Naive thymus-derived CD4-positive, alpha-beta T cell (primary cell): ENCODE measurements around the gene SSMEM1. TPM values are rescaled to one million over a fixed set of nuclear protein-coding genes. Genes with fewer than 3 reads are reported as not detected.
"Not testable (repeated sequence)": the region's sequence is repeated elsewhere in the genome, so short reads cannot be mapped to it uniquely, and the experiment has no call there.

Source experiments
- ATAC-seq: fragments of 150-1000 bp; cut with Tn5 transposase; 2 replicates; pipeline ENCODE4 v1.10.0; 2021; ENCODE audit warnings: mild to moderate bottlenecking, moderate library complexity
- CTCF ChIA-PET: fragments of 350-600 bp; sonication (Branson Sonifier 250); formaldehyde crosslinking; loops from one replicate; lab custom pipeline; 2021; ENCODE audit warnings: antibody characterized with exemption; lab: Charles Lee
- POLR2A ChIA-PET: fragments of 350-600 bp; sonication (Branson Sonifier 250); formaldehyde crosslinking; loops from one replicate; lab custom pipeline; 2021; ENCODE audit warnings: antibody characterized with exemption, inconsistent platforms; lab: Charles Lee
- DNase-seq, 9 donors: peaks; one replicate each; pipeline versions ENCODE4 v3.0.0 to v3.0.0-alpha.2; 2020 to 2022; ENCODE audit warnings: mixed read lengths in 1 of 9
- H3K27ac ChIP-seq: one replicate; pipeline ENCODE4 v1.7.0; 2013; ENCODE audit warnings: mild to moderate bottlenecking, low read depth, low read length, moderate library complexity
- H3K27me3 ChIP-seq, 2 donors: one replicate each; pipeline ENCODE4 v1.7.0; 2013; ENCODE audit warnings: low read length in 2 of 2, mild to moderate bottlenecking in 2 of 2, moderate library complexity in 2 of 2; ENCODE audit not compliant: control insufficient read depth in 2 of 2, insufficient read depth in 2 of 2
- H3K36me3 ChIP-seq, 3 experiments: 1 replicate in 2 of 3; 2 replicates in 1 of 3; pipeline ENCODE4 v1.7.0; 2013; ENCODE audit warnings: low read length in 3 of 3, mild to moderate bottlenecking in 3 of 3, moderate library complexity in 1 of 3; ENCODE audit not compliant: insufficient read depth in 3 of 3, control insufficient read depth in 2 of 3
- H3K4me1 ChIP-seq, 2 donors: one replicate each; pipeline ENCODE4 v1.7.0; 2013; ENCODE audit warnings: low read length in 2 of 2, mild to moderate bottlenecking in 2 of 2, moderate library complexity in 1 of 2; ENCODE audit not compliant: control insufficient read depth in 2 of 2, insufficient read depth in 2 of 2
- H3K4me3 ChIP-seq: 2 replicates; pipeline ENCODE4 v1.7.0; 2013; ENCODE audit warnings: mild to moderate bottlenecking, low read length
- H3K9me3 ChIP-seq, 3 experiments: 1 replicate in 2 of 3; 2 replicates in 1 of 3; pipeline ENCODE4 v1.7.0; 2013; ENCODE audit warnings: low read length in 3 of 3; ENCODE audit not compliant: control insufficient read depth in 2 of 3
- H3K27ac Mint-ChIP-seq, 9 donors: one replicate each; pipeline ENCODE4 v1.8.0; 2020 to 2022; ENCODE audit warnings: mixed read lengths in 9 of 9, mild to moderate bottlenecking in 8 of 9, moderate library complexity in 5 of 9, inconsistent platforms in 2 of 9
- H3K27me3 Mint-ChIP-seq, 5 donors: one replicate each; pipeline ENCODE4 v1.8.0; 2021 to 2022; ENCODE audit warnings: mixed read lengths in 5 of 5, mild to moderate bottlenecking in 1 of 5
- H3K36me3 Mint-ChIP-seq, 5 donors: one replicate each; pipeline ENCODE4 v1.8.0; 2020 to 2022; ENCODE audit warnings: mixed read lengths in 5 of 5, mild to moderate bottlenecking in 3 of 5, inconsistent platforms in 1 of 5
- H3K4me1 Mint-ChIP-seq, 7 donors: one replicate each; pipeline ENCODE4 v1.8.0; 2020 to 2022; ENCODE audit warnings: mixed read lengths in 7 of 7, mild to moderate bottlenecking in 3 of 7, inconsistent platforms in 1 of 7
- H3K4me3 Mint-ChIP-seq, 10 donors: one replicate each; pipeline ENCODE4 v1.8.0; 2020 to 2022; ENCODE audit warnings: mild to moderate bottlenecking in 10 of 10, mixed read lengths in 10 of 10, moderate library complexity in 6 of 10, inconsistent platforms in 2 of 10
- H3K9me3 Mint-ChIP-seq, 11 donors: one replicate each; pipeline ENCODE4 v1.8.0; 2020 to 2022; ENCODE audit warnings: mixed read lengths in 11 of 11, mild to moderate bottlenecking in 4 of 11, inconsistent platforms in 1 of 11, moderate library complexity in 1 of 11
- intact Hi-C, 2 donors: fragments of 100-400 bp; cut with micrococcal nuclease; formaldehyde crosslinking; loops; one replicate each; pipeline ENCODE4 v1.15.1; 2023
- polyA plus RNA-seq, 2 donors: library from polyadenylated mRNA; unstranded; fragments of 300-500 nt; fragmentation: Illumina TruSeq; gene quantifications; one replicate each; pipeline ENCODE4 v1.2.3, GENCODE V29; 2021
- total RNA-seq, 6 experiments: library from RNA in 5 of 6; stranded (reverse) in 5 of 6; gene quantifications; 1 replicate in 5 of 6; 2 replicates in 1 of 6; pipeline ENCODE4 v1.2.3 and lab custom pipeline; 2021 to 2026

Gene SSMEM1
- total and polyA plus RNA-seq, 7 experiments from 2014 or later = not detected

DNA sequence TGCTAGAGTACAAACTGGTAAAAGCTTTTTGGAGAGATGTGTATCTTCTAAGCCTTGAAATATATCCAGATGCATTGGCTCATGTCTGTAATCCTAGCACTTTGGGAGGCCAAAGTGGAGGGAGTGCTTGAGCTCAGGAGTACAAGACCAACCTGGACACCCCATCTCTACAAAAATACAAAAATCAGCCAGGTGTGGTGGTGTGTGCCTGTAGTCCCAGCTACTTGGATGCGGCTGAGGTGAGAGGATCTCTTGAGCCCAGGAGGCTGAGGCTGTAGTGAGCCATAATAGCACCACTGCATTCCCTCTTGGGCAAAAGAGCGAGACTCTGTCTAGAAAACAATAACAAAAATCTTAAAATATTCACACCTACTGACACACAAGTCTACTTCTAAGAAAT lies 28.0 kb upstream of the SSMEM1 start:
- peaks cover 0 to 52% (median 34%) of the 10 kb centered on the region in 5 donors for H3K36me3 Mint-ChIP-seq
- CTCF ChIA-PET = no interaction called here
- Histone ChIP-seq H3K27me3 (no peaks in the 10 kb centered on the region), H3K4me3 (no peak overlapping the region), H3K36me3 (peaks cover 10 to 55% (median 11%) of the 10 kb centered on the region in 3 experiments), H3K4me1 (no peaks in the 10 kb centered on the region), H3K9me3 (no peaks in the 10 kb centered on the region), H3K27ac (no peak overlapping the region)
- H3K9me3 Mint-ChIP-seq = no peaks in the 10 kb centered on the region
- DNase-seq (no peak), ATAC-seq (no peak)
- POLR2A ChIA-PET = no interaction called here
- intact Hi-C loops = no loop called here
- no peak overlapping the region for H3K27ac Mint-ChIP-seq
- H3K27me3 Mint-ChIP-seq = no peaks in the 10 kb centered on the region
- H3K4me3 Mint-ChIP-seq = no peak overlapping the region
- H3K4me1 Mint-ChIP-seq = peaks cover 0 to 19% (median 0%) of the 10 kb centered on the region in 7 donors

DNA sequence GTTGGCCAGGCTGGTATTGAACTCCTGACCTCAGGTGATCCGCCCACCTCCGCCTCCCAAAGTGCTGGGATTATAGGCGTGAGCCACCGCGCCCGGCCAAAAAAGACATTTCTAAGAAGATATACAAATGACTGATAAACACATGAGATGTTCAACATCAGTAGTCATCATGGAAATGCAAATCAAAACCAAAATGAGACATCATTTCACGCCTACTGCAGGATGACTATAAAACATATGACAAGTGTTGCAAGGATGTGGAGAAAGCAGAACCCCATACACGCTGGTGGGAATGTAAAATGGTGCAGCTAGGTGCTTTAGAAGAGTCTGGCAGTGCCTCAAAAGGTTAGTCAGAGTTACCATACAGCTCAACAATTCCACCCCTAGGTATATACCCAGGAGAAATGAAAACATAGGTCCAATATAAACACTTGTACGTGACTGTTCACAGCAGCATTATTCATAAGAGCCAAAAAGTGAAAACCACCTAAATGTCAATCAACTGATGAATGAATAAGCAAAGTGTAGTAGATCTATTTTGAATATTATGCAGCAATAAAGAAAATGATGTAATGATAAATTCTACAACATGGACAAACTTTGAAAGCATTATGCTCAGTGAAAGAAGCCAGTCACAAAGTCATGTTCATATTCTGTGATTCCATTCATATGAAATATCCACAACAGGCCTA lies 26.9 kb upstream of the SSMEM1 start:
- DNase-seq (peak in 1 of 9 donors; percentile 67), ATAC-seq (no peak)
- Histone ChIP-seq H3K9me3 (no peaks in the 10 kb centered on the region), H3K27ac (no peak overlapping the region), H3K4me1 (no peaks in the 10 kb centered on the region), H3K36me3 (peaks cover 10 to 51% (median 11%) of the 10 kb centered on the region in 3 experiments), H3K4me3 (no peak overlapping the region), H3K27me3 (no peaks in the 10 kb centered on the region)
- no peaks in the 10 kb centered on the region for H3K27me3 Mint-ChIP-seq
- H3K27ac Mint-ChIP-seq = peak overlapping the region in 1 of 9 donors; percentile 50
- peaks cover 0 to 19% (median 0%) of the 10 kb centered on the region in 7 donors for H3K4me1 Mint-ChIP-seq
- H3K9me3 Mint-ChIP-seq = no peaks in the 10 kb centered on the region
- no peak overlapping the region for H3K4me3 Mint-ChIP-seq
- CTCF ChIA-PET = interaction anchor here (0.6 kb wide), 1 partner anchor 1066 kb away, joined by 4 read pairs; no protein-coding TSS in a partner anchor
- H3K36me3 Mint-ChIP-seq = peaks cover 0 to 47% (median 33%) of the 10 kb centered on the region in 5 donors
- intact Hi-C loops = no loop called here
- POLR2A ChIA-PET = interaction anchor here (0.9 kb wide), 1 partner anchor 24 kb away, joined by 3 read pairs; the partner anchor contains the start of gene TMEM209

- H3K36me3 Mint-ChIP-seq = peaks cover 0 to 47% (median 33%) of the 10 kb centered on the region in 5 donors
- no peaks in the 10 kb centered on the region for H3K27me3 Mint-ChIP-seq
- Histone ChIP-seq H3K36me3 (peaks cover 10 to 51% (median 11%) of the 10 kb centered on the region in 3 experiments), H3K4me3 (no peak overlapping the region), H3K27me3 (no peaks in the 10 kb centered on the region), H3K9me3 (no peaks in the 10 kb centered on the region), H3K4me1 (no peaks in the 10 kb centered on the region), H3K27ac (no peak overlapping the region)
- POLR2A ChIA-PET = interaction anchor here (0.9 kb wide), 1 partner anchor 24 kb away, joined by 3 read pairs; the partner anchor contains the start of gene TMEM209
- intact Hi-C loops = no loop called here
- CTCF ChIA-PET = interaction anchor here (0.7 kb wide), 1 partner anchor 545 kb away, joined by 3 read pairs; no protein-coding TSS in a partner anchor
- ATAC-seq = no peak
- no peak for DNase-seq
- peaks cover 0 to 19% (median 0%) of the 10 kb centered on the region in 7 donors for H3K4me1 Mint-ChIP-seq
- H3K9me3 Mint-ChIP-seq = no peaks in the 10 kb centered on the region
- peak overlapping the region in 1 of 9 donors; percentile 50 for H3K27ac Mint-ChIP-seq
- no peak overlapping the region for H3K4me3 Mint-ChIP-seq
These were observed 26.4 kb upstream of the SSMEM1 start for GRCh38 chr7:130181263-130181605.

DNA sequence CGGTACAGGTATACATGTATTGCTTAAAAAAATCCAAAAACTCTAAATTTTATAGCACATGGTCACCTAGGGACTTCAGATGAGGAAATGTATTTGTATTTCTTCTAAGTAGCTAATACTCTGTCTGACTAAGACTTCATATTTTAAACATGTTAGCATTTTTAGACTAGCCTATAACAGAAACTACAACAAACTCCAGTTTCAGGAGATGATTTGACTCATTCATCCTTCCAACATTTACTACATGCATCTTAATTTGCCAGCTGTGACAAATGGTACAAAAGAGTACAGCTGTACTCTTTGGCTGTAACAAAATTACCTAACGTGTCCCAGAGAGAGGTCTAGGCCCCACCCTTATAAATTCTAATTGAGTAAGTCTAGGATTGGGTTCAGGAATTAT lies 24.7 kb upstream of the SSMEM1 start:
- Mint-ChIP-seq H3K27ac (no peak overlapping the region), H3K4me3 (no peak overlapping the region), H3K36me3 (peaks cover 0 to 57% (median 30%) of the 10 kb centered on the region in 5 donors), H3K27me3 (no peaks in the 10 kb centered on the region), H3K4me1 (peaks cover 0 to 17% (median 6%) of the 10 kb centered on the region in 7 donors), H3K9me3 (no peaks in the 10 kb centered on the region)
- ChIA-PET POLR2A (interaction anchor here (0.6 to 1.0 kb wide), 3 partner anchors 19 to 745 kb away, joined by 3 to 5 read pairs (median 3); partner anchors contain the start of gene TMEM209), CTCF (interaction anchor here (0.6 kb wide), 1 partner anchor 241 kb away, joined by 3 read pairs; no protein-coding TSS in a partner anchor)
- Histone ChIP-seq H3K4me1 (no peaks in the 10 kb centered on the region), H3K27ac (no peak overlapping the region), H3K27me3 (no peaks in the 10 kb centered on the region), H3K4me3 (no peak overlapping the region), H3K36me3 (peaks cover 10 to 43% (median 11%) of the 10 kb centered on the region in 3 experiments), H3K9me3 (no peaks in the 10 kb centered on the region)
- intact Hi-C loops = no loop called here
- ATAC-seq = no peak
- no peak for DNase-seq

GRCh38 chr7:130184349-130184748 lies 23.3 kb upstream of the SSMEM1 start:
- H3K4me1 ChIP-seq, ATAC-seq, H3K27ac Mint-ChIP-seq, H3K4me3 ChIP-seq, DNase-seq, intact Hi-C loops, H3K27me3 Mint-ChIP-seq, H3K9me3 ChIP-seq, H3K27me3 ChIP-seq, H3K9me3 Mint-ChIP-seq, H3K4me3 Mint-ChIP-seq, H3K27ac ChIP-seq: not testable (repeated sequence)
- Mint-ChIP-seq H3K36me3 (peaks cover 0 to 52% (median 29%) of the 10 kb centered on the region in 5 donors), H3K4me1 (peaks cover 2 to 20% (median 6%) of the 10 kb centered on the region in 7 donors)
- H3K36me3 ChIP-seq = peaks cover 10 to 35% (median 11%) of the 10 kb centered on the region in 3 experiments
- POLR2A ChIA-PET = interaction anchor here (1.0 kb wide), 1 partner anchor 21 kb away, joined by 6 read pairs; the partner anchor contains the start of gene TMEM209
- CTCF ChIA-PET = interaction anchor here (1.1 kb wide), 1 partner anchor 15 kb away, joined by 4 read pairs; no protein-coding TSS in a partner anchor

- H3K27ac Mint-ChIP-seq = no peak overlapping the region
These were observed 20.3 kb upstream of the SSMEM1 start for GRCh38 chr7:130187360-130187759.

More at GRCh38 chr7:130187360-130187759, 20.3 kb upstream of the SSMEM1 start:
- Histone ChIP-seq H3K27ac (no peak overlapping the region), H3K4me3 (no peak overlapping the region), H3K36me3 (peaks cover 4 to 33% (median 6%) of the 10 kb centered on the region in 3 experiments), H3K9me3 (no peaks in the 10 kb centered on the region), H3K27me3 (no peaks in the 10 kb centered on the region), H3K4me1 (no peaks in the 10 kb centered on the region)
- H3K27me3 Mint-ChIP-seq = no peaks in the 10 kb centered on the region
- POLR2A ChIA-PET = no interaction called here
- no peaks in the 10 kb centered on the region for H3K9me3 Mint-ChIP-seq
- CTCF ChIA-PET = interaction anchor here (0.6 kb wide), 1 partner anchor 477 kb away, joined by 3 read pairs; no protein-coding TSS in a partner anchor
- peaks cover 5 to 10% (median 7%) of the 10 kb centered on the region in 7 donors for H3K4me1 Mint-ChIP-seq
- H3K4me3 Mint-ChIP-seq = no peak overlapping the region
- no peak for ATAC-seq
- H3K36me3 Mint-ChIP-seq = peaks cover 0 to 49% (median 29%) of the 10 kb centered on the region in 5 donors
- no peak for DNase-seq
- intact Hi-C loops = no loop called here
